ENCODE measurements around the gene MGST2. TPM values are rescaled to one million over a fixed set of nuclear protein-coding genes. Genes with fewer than 3 reads are reported as not detected.

MGST2 gene
- total and polyA plus RNA-seq, 8 donors, result 37.3 to 63.1 (median 44.0) TPM

DNA sequence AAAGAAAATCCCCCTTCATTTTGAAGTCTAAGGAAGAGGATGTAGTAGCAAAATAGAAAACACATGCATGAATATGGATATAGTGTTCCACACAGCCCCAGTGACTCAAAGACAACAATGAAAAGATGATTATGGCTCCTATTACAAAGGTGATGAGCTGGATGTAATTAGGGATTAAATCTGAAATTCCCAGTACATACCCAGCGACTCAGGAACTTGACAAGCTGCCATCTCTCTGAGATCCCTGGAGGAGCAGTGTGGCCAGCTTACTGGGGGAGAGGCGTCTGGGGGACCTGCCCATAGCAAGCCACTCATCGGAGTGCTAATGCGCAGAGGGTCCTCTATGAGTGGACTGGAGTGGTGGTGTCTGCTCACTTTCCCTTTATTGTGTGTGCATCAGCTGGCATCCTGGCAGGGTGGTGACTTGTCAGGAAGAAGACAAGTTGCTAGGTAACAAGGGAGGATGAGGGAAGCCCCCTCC, 42.7 kb upstream of the MGST2 start:
- H3K4me1 ChIP-seq, result no peaks in the 10 kb centered on the region
- H3K4me3 ChIP-seq, result no peak overlapping the region
- intact Hi-C loops (cut with DNase I), result no loop called here
- no peaks in the 10 kb centered on the region for H3K36me3 ChIP-seq
- H3K27me3 ChIP-seq, result no peaks in the 10 kb centered on the region
- TF ChIP-seq, protein P1, sequence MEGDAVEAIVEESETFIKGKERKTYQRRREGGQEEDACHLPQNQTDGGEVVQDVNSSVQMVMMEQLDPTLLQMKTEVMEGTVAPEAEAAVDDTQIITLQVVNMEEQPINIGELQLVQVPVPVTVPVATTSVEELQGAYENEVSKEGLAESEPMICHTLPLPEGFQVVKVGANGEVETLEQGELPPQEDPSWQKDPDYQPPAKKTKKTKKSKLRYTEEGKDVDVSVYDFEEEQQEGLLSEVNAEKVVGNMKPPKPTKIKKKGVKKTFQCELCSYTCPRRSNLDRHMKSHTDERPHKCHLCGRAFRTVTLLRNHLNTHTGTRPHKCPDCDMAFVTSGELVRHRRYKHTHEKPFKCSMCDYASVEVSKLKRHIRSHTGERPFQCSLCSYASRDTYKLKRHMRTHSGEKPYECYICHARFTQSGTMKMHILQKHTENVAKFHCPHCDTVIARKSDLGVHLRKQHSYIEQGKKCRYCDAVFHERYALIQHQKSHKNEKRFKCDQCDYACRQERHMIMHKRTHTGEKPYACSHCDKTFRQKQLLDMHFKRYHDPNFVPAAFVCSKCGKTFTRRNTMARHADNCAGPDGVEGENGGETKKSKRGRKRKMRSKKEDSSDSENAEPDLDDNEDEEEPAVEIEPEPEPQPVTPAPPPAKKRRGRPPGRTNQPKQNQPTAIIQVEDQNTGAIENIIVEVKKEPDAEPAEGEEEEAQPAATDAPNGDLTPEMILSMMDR (IDR thresholded peaks at IDR 0.05), result no peak
- DNase-seq (no peak), ATAC-seq (no peak)
- no peak overlapping the region for H3K27ac ChIP-seq
- H3K9me3 ChIP-seq, result no peaks in the 10 kb centered on the region

DNA sequence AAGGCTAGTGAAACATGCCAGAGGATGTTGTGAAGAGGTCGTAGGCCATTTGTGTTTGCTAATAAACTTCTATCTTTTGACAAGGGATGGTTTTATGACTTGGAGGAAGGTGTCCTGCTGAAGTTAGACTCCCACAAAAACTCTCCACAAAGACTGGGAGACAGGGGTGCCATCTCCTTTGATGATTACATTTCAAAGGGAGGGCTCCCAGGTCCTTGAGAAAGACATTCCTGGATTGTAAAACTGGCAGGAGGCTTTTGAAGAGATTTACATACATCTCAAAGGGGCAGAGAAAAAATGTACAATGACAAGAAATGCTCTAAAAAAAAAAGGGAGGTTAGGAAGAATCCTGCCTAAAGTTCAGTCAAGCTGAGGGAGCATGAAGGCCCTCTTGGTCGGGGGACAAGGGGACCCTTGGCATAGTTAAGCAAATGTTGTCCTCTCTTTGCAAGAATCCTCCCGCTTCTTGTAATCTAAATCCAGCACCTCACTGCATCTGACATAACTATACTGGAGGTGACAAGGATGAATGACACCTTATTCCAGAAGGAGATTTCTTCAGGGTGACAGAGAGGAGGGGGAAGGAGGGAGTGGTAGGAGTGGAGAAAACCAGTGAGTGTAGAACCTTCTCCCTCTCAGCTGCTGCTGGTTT, 41.1 kb upstream of the MGST2 start:
- intact Hi-C loops (cut with DNase I), result no loop called here
- H3K4me3 ChIP-seq, result no peak overlapping the region
- no peaks in the 10 kb centered on the region for H3K4me1 ChIP-seq
- no peaks in the 10 kb centered on the region for H3K27me3 ChIP-seq
- DNase-seq (no peak), ATAC-seq (no peak)
- no peaks in the 10 kb centered on the region for H3K36me3 ChIP-seq
- H3K9me3 ChIP-seq, result no peaks in the 10 kb centered on the region
- TF ChIP-seq, protein P1 (IDR thresholded peaks at IDR 0.05), result no peak
- no peak overlapping the region for H3K27ac ChIP-seq

DNA sequence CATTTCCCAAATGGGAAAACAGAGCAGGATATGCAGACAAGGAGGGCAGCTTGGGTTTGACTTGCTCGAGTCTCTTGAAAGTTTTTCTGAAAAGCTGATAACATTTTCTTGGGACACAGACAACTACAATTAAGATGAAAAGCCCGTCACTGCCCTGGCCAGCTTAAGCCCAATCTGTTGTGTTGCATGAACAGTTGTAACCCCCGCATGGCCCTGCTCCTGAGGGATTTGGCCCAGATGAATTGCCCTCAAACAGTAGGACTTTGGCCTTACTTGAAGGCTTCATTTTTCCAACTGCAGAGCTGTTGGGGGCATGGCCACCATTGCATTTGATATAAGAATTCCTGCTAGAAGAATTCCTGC, 40.5 kb upstream of the MGST2 start:
- intact Hi-C loops (cut with DNase I), result no loop called here
- Histone ChIP-seq H3K4me3 (no peak overlapping the region), H3K36me3 (no peaks in the 10 kb centered on the region), H3K27me3 (no peaks in the 10 kb centered on the region), H3K27ac (no peak overlapping the region), H3K9me3 (no peaks in the 10 kb centered on the region), H3K4me1 (no peaks in the 10 kb centered on the region)
- TF ChIP-seq, protein P1 (IDR thresholded peaks at IDR 0.05), result no peak
- no peak for DNase-seq
- ATAC-seq, result no peak

DNA sequence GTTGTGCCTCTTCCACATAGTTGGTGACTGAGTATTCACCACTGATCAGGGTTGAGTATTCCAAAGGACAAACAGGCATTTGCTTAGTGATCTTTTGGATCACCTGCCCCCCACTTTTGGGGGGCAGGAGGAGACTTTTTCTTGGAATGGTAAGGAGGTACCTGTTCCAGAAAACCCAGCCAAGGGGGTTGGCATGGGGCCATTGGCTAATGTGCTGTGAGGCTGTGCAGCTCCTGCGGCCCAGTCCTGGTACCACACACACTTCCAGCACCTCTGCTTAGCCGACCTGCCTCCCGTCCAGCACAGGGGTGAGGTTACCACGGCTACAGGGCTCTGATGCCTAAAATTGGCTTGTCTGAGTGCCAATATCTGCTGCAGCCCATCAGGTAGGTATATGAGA, 40.1 kb upstream of the MGST2 start:
- ATAC-seq (no peak), DNase-seq (no peak)
- Histone ChIP-seq H3K4me3 (no peak overlapping the region), H3K9me3 (no peaks in the 10 kb centered on the region), H3K36me3 (no peaks in the 10 kb centered on the region), H3K27me3 (no peaks in the 10 kb centered on the region), H3K4me1 (no peaks in the 10 kb centered on the region), H3K27ac (no peak overlapping the region)
- TF ChIP-seq, protein P1 (IDR thresholded peaks at IDR 0.05), result no peak
- intact Hi-C loops (cut with DNase I), result no loop called here

DNA sequence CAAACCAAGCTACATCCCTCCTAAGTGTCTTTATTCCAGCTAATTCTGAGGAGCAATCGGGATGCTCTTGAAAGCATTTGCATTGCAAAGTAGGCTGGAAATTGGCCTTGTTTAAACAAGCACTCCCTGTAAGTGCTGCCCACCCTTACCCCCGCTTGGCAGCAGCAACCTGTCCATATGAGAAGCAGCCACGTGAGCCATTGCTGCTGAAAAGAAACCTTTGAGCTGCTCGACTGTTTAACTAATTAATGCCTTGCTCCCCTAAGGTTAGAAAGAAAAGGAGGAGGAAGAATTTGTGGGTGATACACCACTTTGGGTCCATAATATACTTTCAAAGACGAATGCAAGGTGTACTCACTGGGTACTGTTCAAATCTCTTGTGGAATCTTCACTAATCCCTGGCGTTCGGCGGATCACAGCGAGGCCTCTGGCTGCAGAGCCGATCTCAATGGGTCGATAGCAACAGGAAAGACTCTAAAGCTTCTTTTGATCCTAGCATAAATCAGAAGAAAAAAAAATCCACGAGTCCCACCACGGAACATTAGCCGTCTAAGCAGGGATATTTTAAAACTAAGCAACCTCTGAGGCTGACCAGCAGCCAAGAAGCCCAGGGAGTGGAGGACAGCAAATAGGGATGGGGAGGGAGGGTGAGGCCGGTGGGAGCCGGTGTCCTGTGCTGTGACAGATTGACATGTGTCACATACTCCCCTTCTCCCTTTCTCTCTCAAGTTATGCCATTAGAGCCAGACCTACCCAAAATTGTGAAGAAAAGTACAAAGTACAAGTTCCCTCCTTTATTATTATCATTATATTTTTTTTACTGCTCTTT, 37.2 kb upstream of the MGST2 start:
- no peaks in the 10 kb centered on the region for H3K9me3 ChIP-seq
- peak; percentile 54 for ATAC-seq
- peak in 1 of 4 donors; percentile 28 for DNase-seq
- intact Hi-C loops (cut with DNase I), result no loop called here
- no peaks in the 10 kb centered on the region for H3K4me1 ChIP-seq
- H3K4me3 ChIP-seq, result no peak overlapping the region
- no peaks in the 10 kb centered on the region for H3K27me3 ChIP-seq
- no peaks in the 10 kb centered on the region for H3K36me3 ChIP-seq
- TF ChIP-seq, protein P1 (IDR thresholded peaks at IDR 0.05), result no peak
- H3K27ac ChIP-seq, result no peak overlapping the region
